ENCODE results near the gene SHKBP1.

DNA sequence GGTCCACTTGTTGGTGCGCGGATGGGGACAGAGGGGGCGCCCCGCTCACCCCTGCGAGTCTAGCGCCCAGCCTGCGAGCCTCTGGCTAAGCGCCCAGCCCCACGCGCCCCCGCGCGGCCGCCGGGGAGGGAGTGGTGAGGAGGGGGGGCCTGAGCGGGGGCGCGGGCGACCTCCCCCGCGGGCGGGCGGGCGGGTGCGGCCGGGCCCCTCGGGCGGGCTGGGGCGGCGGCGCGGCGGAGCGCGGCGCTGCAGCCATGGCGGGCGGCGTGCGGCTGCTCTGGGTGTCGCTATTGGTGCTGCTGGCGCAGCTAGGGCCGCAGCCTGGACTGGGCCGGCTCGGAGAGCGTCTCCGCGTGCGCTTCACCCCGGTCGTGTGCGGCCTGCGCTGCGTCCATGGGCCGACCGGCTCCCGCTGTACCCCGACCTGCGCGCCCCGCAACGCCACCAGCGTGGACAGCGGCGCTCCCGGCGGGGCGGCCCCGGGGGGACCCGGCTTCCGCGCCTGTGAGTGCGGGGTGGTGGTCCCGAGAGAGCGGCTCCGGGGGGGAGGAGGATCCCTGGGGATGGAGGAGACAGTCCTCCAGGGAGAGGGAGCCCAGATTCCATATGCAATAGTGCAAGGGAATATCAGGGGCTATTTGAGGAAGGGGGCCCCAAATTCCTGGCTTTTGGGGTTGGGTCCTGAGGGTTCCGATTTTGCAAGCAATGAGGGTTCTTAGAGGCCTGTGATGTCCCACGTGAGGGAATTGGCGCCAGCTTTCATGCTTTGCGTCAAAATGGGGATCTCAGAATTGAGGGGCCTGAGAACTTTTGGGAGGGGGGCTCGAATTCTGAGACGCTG lies 24.7 kb downstream of the SHKBP1 start, which contains the start of gene LTBP4:
- no peak for TF ChIP-seq SP1 (IDR thresholded peaks at IDR 0.05)
- no peak for TF ChIP-seq GABPA (IDR thresholded peaks at IDR 0.05 in 1 of 2, conservative IDR thresholded peaks at IDR 0.05 in 1 of 2)
